ENCODE data around the gene ALKBH3.

- TF ChIP-seq CTCF (IDR thresholded peaks at IDR 0.05) (no peak), POLR2A (IDR thresholded peaks at IDR 0.05) (no peak)
Measured at GRCh38 chr11:43925063-43925931, 44.7 kb downstream of the ALKBH3 start.

Measured in heart left ventricle (tissue), 13 donors.